Measurements from ENCODE around the gene RNF213.
A peak's percentile ranks its signal among the peaks of the same experiment; 100 is the strongest.
"Not testable (repeated sequence)": the region's sequence is repeated elsewhere in the genome, so short reads cannot be mapped to it uniquely, and the experiment has no call there.

RNF213 gene

GRCh38 chr17:80320496-80320895, 59.8 kb downstream of the RNF213 start:
- DNase-seq: no peak

DNA sequence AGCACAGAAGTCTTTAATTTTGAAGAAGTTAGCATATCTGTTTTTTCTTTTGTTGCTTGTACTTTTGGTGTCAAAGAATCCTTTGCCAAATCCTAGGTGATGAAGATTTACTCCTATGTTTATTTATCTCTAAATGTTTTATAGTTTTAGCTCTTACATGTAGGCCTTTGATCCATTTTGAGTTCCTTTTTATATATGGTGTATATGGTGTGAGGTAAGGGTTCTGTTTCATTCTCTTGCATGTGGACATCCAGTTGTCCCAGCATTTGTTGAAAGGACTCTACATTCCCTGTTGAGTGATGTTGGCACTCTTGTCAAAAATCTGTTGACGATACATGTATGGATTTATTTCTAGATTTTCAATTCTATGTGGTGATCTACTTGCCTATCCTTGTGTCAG, 62.2 kb downstream of the RNF213 start:
- DNase-seq: no peak

GRCh38 chr17:80323982-80324381, 63.3 kb downstream of the RNF213 start:
- no peak for DNase-seq

- no peak for DNase-seq
These were observed 66.9 kb downstream of the RNF213 start for GRCh38 chr17:80327518-80327917.

DNA sequence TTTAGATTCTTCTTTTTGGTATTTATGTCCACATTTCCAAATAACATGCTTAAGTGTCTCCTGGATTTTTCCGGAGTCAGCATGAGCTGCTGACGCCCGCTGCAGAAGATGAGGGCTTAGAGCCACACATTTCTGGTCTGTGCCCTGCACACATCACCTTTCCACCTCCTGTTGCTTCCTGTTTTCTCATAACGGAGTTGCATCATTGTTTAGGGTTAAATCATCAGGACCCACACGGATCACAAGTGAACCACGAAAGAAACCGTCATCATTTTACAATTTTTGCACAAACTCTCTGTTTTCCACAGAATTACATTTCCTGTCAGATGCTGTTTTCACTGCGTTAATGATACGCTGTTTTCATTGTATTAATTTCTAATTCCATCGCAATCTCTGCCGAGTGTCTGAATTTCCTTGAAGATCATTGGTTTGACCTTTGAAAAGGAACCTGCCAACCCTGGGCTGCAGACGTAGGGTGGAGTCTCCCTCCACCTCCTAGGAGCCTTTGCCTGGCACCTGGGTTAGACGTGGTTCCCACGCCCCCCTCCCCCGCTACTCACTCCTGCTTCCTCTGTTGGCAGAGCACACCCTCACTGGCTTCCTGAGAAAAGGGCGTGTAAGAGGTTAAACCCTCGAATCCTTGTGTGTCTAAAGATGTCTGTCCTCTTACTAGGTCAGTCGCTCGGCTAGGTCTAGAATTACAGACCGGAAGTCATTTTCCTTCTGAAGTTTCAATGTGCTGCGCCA, 68.2 kb downstream of the RNF213 start:
- DNase-seq: no peak

GRCh38 chr17:80329421-80329820, 68.8 kb downstream of the RNF213 start:
- DNase-seq: not testable (repeated sequence)

GRCh38 chr17:80330276-80330675, 69.6 kb downstream of the RNF213 start:
- DNase-seq: no peak

DNA sequence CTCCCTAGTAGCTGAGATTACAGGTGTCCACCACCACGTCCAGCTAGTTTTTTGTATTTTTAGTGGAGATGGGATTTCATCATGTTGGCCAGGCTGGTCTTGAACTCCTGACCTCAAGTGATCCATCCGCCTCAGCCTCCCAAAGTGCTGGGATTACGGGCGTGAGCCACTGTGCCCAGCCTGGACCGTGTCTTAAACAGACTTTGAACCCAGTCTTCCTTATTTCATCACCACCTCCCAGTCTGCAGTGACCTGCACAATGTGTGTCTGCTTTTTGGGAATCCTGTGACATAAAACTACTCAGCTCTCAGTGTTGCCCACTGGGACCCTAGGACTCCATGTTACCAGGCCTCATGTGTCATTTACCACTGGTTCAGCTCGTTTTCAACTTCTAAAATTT, 70.3 kb downstream of the RNF213 start:
- not testable (repeated sequence) for DNase-seq

DNA sequence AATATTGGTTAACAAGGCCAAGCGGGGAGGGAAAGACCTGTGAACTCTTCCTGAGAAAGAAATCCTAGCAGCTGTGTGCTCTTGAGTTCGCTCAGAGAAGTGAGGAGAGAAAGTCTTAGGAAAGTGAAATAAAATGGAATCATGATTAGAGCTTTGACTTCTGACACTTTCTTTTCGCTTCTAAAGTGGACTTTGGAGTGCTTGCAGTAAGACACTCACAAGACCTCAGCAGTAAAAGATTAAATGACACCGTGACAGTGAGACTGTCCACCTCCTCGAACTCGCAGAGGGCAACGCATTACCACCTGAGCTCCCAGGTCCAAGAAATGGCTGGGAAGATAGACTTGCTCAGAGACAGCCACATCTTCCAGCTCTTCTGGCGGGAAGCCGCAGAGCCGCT, 71.2 kb downstream of the RNF213 start:
- no peak for DNase-seq

DNA sequence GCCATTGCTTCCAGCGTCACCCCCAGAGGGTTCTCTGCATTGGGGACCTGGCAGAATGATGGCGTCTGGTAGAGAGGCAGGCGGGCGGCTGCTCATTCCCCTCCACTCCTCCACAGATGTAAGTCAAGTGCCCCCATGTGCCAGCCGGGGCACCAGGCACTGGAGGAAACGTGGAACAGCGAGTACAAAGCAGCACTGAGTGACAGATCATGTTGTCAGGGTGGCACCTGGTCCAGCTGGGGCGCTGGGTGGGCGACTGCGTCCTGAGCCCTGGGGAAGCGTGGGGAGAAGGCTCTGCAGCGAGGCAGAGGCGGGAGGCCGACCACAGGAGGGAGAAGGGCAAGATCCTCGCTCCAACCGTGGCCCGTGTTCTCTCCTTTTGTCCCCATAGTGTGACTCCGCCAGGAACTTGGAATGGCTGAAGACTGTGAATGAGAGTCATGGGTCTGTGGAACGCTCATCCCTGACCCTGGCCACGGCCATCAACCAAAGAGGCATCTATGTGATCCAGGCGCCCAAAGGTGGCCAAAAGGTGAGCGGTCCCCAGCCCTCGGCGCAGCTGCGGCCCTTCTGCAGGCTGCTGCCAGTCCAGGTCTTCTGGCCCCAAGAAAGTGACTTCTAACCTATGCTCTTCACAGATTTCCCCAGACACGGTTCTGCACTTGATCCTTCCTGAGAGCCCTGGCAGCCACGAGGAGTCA, 76.7 kb downstream of the RNF213 start:
- DNase-seq: no peak

GRCh38 chr17:80339118-80339517, 78.5 kb downstream of the RNF213 start:
- no peak for DNase-seq

GRCh38 chr17:80339731-80340456, 79.2 kb downstream of the RNF213 start:
- DNase-seq: no peak

- DNase-seq: no peak
These were observed 84.7 kb downstream of the RNF213 start for GRCh38 chr17:80345321-80345720.

DNA sequence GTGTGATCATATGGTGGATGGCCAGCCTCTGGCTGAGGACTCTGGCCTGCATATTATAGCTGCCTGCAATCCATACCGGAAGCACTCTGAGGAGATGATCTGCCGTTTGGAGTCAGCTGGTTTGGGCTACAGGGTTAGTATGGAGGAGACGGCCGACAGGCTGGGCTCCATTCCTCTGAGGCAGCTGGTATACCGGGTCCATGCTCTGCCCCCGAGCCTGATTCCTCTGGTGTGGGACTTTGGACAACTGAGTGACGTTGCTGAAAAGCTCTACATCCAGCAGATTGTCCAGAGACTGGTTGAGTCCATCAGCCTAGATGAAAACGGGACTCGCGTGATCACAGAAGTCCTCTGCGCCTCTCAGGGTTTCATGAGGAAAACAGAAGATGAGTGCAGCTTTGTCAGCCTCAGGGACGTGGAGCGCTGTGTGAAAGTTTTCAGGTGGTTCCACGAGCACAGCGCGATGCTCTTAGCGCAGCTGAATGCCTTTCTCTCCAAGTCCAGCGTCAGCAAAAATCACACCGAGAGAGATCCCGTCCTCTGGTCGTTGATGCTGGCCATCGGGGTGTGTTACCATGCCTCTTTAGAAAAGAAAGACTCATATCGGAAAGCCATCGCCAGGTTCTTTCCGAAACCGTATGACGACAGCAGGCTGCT, 85.3 kb downstream of the RNF213 start:
- no peak for DNase-seq

DNA sequence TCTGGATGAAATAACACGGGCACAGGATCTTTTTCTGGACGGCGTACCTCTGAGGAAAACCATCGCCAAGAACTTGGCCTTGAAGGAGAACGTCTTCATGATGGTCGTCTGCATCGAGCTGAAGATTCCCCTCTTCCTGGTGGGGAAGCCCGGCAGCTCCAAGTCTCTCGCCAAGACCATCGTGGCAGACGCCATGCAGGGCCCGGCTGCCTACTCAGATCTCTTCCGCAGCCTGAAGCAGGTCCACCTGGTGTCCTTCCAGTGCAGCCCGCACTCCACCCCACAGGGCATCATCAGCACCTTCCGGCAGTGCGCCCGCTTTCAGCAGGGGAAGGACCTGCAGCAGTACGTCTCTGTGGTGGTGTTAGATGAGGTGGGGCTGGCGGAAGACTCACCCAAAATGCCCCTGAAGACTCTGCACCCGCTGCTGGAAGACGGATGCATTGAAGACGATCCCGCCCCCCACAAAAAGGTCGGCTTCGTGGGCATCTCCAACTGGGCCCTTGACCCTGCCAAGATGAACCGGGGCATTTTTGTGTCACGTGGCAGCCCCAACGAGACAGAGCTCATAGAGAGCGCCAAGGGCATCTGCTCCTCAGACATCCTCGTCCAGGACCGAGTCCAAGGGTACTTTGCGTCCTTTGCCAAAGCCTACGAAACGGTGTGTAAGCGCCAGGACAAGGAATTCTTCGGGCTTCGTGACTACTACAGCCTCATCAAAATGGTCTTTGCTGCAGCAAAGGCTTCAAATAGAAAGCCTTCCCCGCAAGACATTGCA, 86.0 kb downstream of the RNF213 start:
- DNase-seq: no peak

- DNase-seq: no peak
These were observed 86.9 kb downstream of the RNF213 start for GRCh38 chr17:80347536-80347935.

- DNase-seq: no peak
These were observed 87.3 kb downstream of the RNF213 start for GRCh38 chr17:80347948-80348351.

DNA sequence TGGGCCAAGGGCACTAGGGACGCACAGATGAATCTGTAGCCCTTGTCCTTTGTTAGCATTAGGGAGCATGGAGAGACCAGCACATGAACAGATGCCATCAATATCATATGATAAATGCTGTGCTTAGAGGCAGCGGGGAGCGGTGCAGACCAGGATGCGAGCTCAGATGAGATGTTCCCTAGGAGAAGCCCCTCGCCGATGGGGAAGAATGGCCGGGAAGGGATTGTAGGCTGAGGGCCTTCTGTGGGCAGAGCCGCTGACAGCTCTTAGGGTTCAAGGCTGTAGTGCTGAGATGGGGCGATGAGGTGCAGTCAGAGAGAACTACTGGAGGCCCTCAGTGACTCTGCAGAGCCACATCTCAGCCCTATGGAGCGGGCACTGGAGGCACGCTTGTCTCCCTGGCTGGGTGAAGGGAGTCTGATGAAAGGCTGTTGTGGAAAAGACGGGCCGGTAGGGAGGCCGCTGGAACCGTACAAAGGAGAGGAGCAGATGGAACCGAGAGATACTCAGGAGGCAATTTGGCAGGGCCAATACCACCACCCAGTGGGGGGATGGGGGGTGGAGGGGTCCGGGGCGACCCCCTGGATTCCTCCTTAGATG, 88.0 kb downstream of the RNF213 start:
- no peak for DNase-seq

DNA sequence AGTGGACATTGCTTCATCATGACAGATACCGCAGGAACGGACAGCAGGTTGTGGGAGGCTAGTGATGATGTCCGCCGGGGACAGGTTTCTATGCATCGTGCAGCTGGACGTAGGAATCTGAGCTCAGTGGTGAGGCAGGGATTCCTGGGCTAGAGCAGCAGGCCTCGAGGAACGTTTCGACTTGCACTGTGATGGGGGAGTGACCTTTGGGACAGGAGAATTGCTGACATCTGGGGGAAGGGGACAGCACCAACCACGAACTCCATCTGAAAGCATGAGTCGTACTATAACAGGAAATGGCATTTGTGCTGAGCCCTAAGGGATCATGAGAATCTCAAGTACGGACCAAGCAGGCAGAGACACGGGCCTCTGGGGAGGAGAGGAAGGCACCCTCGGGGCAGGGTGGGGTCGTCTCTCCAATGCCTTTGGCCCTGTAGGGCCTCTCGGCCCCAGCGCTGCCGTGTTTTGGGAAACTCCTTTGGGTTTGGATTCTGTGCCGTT, 88.5 kb downstream of the RNF213 start:
- peak; percentile 7 for DNase-seq

DNA sequence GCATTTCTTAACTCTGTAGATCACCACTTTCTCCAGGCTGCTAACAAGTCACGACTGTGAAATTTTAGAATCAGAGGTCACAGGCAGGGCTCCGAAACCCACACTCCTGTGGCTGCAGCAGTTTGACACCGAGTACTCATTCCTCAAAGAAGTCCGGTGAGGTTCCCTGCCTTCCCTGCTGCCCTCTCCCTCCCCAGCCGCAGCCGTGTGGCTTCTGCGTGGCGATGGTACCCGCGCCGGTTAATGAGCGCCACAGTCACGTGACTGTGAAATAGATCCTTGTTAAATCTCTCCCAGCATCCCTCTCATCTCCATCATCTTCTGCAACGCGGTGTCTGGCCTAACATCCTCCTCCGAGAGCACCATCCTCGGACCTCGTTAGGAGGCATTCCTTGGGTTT, 89.1 kb downstream of the RNF213 start:
- DNase-seq: no peak

DNA sequence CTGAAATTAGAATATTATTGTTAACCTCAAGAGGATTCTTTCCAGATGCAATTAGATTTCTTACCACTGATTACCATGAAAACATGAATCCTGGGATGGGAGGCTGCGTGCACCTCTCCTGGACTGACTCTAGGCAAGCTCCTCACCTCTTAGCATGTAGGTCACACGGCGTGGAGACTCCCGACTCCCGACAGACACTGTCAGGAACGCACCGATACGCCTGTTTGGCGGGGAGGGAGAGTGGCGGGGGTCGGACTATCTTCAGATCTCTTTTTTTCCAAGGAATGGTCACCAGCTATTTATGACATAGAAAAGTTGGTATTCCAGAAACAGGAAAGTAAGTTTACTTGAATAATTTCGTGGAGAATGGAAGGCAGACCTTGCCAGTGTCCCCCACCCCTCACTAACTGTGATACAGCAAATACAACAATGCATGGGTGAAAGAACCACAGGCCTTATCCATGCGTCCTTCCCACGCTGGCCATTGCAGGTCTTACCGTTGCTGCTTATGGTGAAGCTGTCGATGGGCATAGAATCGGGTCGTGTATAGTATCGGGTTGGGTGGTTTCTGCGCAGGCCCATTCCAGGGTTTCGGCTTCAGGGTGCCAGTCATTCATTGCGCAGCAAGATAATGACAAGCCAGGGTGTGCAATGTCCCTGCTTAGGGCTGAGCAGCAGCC, 91.7 kb downstream of the RNF213 start:
- DNase-seq: no peak

All from fibroblast of skin of abdomen (primary cell).